A549 (cell line): ENCODE data around the gene LRRC46. TPM values are rescaled to one million over a fixed set of nuclear protein-coding genes. Genes with fewer than 3 reads are reported as not detected.

ENCODE experiments used
- ATAC-seq, 2 experiments: fragments of 200-7000 bp in 1 of 2; fragments of >200 bp in 1 of 2; cut with Nextera tagmentation in 1 of 2; cut with Tn5 transposase in 1 of 2; 3 replicates each; pipeline versions ENCODE4 v1.8.0 to v1.9.1; 2018 to 2020; ENCODE audit warnings: mild to moderate bottlenecking in 1 of 2, moderate library complexity in 1 of 2
- CTCF ChIA-PET: fragments of 300-600 bp; sonication (Branson Sonifier 250); formaldehyde crosslinking; extraction: SDS; loops from one replicate; lab custom pipeline; 2021; ENCODE audit warnings: antibody characterized with exemption, inconsistent platforms; lab: Yijun Ruan, JAX
- POLR2A ChIA-PET: fragments of 350-600 bp; formaldehyde crosslinking; extraction: SDS; loops from one replicate; lab custom pipeline; 2021; ENCODE audit warnings: antibody characterized with exemption, inconsistent platforms; lab: Yijun Ruan, JAX
- DNase-seq, 2 experiments: peaks; one replicate each; pipeline versions ENCODE4 v3.0.0 to v3.0.0-alpha.2; 2011 to 2016; ENCODE audit warnings: low read depth in 1 of 2, low spot score in 1 of 2
- FAIRE-seq: peaks from 2 replicates; lab custom pipeline; 2011; peaks lifted over from hg19 to GRCh38; lab: Jason Lieb, UNC
- H3K27ac ChIP-seq, 2 experiments: fragments of >200 bp; sonication (Bioruptor Twin); formaldehyde crosslinking; 3 replicates each; pipeline ENCODE4 v1.5.1; 2016 to 2017
- H3K4me1 ChIP-seq: fragments of >200 bp; sonication (Bioruptor Twin); formaldehyde crosslinking; 3 replicates; pipeline ENCODE4 v1.6.1; 2016
- H3K4me2 ChIP-seq: fragments of >200 bp; sonication (Bioruptor Twin); formaldehyde crosslinking; 3 replicates; pipeline ENCODE4 v1.6.1; 2016
- H3K4me3 ChIP-seq: fragments of >200 bp; sonication (Bioruptor Twin); formaldehyde crosslinking; 3 replicates; pipeline ENCODE4 v1.5.1; 2016
- H3K9me3 ChIP-seq: fragments of >200 bp; sonication (Bioruptor Twin); formaldehyde crosslinking; 3 replicates; pipeline ENCODE4 v1.6.1; 2016
- CHD2 ChIP-seq: fragments of 150-350 bp; IDR thresholded peaks from 2 replicates; pipeline ENCODE4 v1.6.1; 2014; ENCODE audit warnings: low read length; ENCODE audit not compliant: partially characterized antibody
- EP300 ChIP-seq, 2 experiments: fragments of >200 bp; sonication (Bioruptor Twin); formaldehyde crosslinking; IDR thresholded peaks; 2 replicates in 1 of 2; 3 replicates in 1 of 2; pipeline ENCODE4 v1.6.1; 2016 to 2017
- ESRRA ChIP-seq: fragments of 150-350 bp; IDR thresholded peaks from 2 replicates; pipeline ENCODE4 v1.6.1; 2014; ENCODE audit warnings: mild to moderate bottlenecking, low read length, borderline replicate concordance
- FOSB ChIP-seq: fragments of 250-450 bp; sonication (Bioruptor Pico); IDR thresholded peaks from 2 replicates; pipeline ENCODE4 v1.5.0; 2020; ENCODE audit warnings: mild to moderate bottlenecking, moderate library complexity
- KDM5A ChIP-seq: fragments of 200-600 bp; sonication (generic); IDR thresholded peaks from 2 replicates; pipeline ENCODE4 v1.6.1; 2016; ENCODE audit warnings: antibody characterized with exemption, mild to moderate bottlenecking
- MYC ChIP-seq: IDR thresholded peaks from 2 replicates; pipeline ENCODE4 v1.6.1; 2012; ENCODE audit warnings: mild to moderate bottlenecking, inconsistent platforms, low read length, improper control_type of control experiment, borderline replicate concordance
- NFE2L2 ChIP-seq: fragments of 150-350 bp; conservative IDR thresholded peaks from 2 replicates; pipeline ENCODE4 v1.6.1; 2014; ENCODE audit warnings: low read length
- PHF8 ChIP-seq: fragments of 200-600 bp; sonication (generic); IDR thresholded peaks from 2 replicates; pipeline ENCODE4 v1.6.1; 2016; ENCODE audit warnings: low read depth, mild to moderate bottlenecking, antibody characterized with exemption, moderate library complexity, borderline replicate concordance
- POLR2A ChIP-seq: IDR thresholded peaks from 2 replicates; pipeline ENCODE4 v1.6.1; 2012; ENCODE audit warnings: mild to moderate bottlenecking, low read length
- POLR2AphosphoS2 ChIP-seq: conservative IDR thresholded peaks from 2 replicates; pipeline ENCODE4 v1.6.1; 2012; ENCODE audit warnings: low read length, improper control_type of control experiment, inconsistent platforms
- ZC3H11A ChIP-seq: fragments of 450-650 bp; IDR thresholded peaks from 2 replicates; pipeline ENCODE4 v1.6.1; 2014; ENCODE audit warnings: antibody characterized with exemption, mild to moderate bottlenecking
- ZNF302 ChIP-seq: fragments of 250-450 bp; sonication (Bioruptor Pico); IDR thresholded peaks from 2 replicates; pipeline ENCODE4 v1.9.0; 2021; ENCODE audit warnings: inconsistent platforms, mild to moderate bottlenecking, moderate library complexity
- WGBS: methylation state at CpG from one replicate; pipeline ENCODE4 v1.1.6; 2017; ENCODE audit errors: missing lambda C conversion rate; 5-methylcytosine and 5-hydroxymethylcytosine counted together
- polyA plus RNA-seq, 4 experiments: library from polyadenylated mRNA; depleted of rRNA in 3 of 4; stranded (reverse); fragments of >200 nt; fragmentation: RNase III in 1 of 4; extraction: RNeasy Plus Mini Kit Qiagen cat#74134 plus additional on column Dnase treatment in 1 of 4; gene quantifications; 2 replicates in 3 of 4; 3 replicates in 1 of 4; pipeline ENCODE4 v1.2.3, GENCODE V29; 2011 to 2017
- TF ChIP-seq, protein P1 (sequence below): IDR thresholded peaks from 2 replicates; pipeline ENCODE4 v1.6.1; 2012; ENCODE audit warnings: low read depth, borderline replicate concordance
- TF ChIP-seq, protein P2 (sequence below): fragments of 250-450 bp; sonication (Bioruptor Pico); IDR thresholded peaks from 2 replicates; pipeline ENCODE4 v1.5.0; 2020; ENCODE audit warnings: low read depth, mild to moderate bottlenecking, moderate library complexity
- TF ChIP-seq, protein P3 (sequence below): fragments of 200-600 bp; sonication (generic); IDR thresholded peaks from 2 replicates; pipeline ENCODE4 v1.6.1; 2016; ENCODE audit warnings: antibody characterized with exemption, mild to moderate bottlenecking, moderate library complexity
- TF ChIP-seq, protein P4 (sequence below): fragments of >200 bp; sonication (Bioruptor Twin); formaldehyde crosslinking; IDR thresholded peaks from 3 replicates; pipeline ENCODE4 v1.6.1; 2016

Gene LRRC46
- polyA plus RNA-seq, 2 of the 4 experiments (the other 2 are of a cell fraction) = 2.7 to 3.0 TPM

DNA sequence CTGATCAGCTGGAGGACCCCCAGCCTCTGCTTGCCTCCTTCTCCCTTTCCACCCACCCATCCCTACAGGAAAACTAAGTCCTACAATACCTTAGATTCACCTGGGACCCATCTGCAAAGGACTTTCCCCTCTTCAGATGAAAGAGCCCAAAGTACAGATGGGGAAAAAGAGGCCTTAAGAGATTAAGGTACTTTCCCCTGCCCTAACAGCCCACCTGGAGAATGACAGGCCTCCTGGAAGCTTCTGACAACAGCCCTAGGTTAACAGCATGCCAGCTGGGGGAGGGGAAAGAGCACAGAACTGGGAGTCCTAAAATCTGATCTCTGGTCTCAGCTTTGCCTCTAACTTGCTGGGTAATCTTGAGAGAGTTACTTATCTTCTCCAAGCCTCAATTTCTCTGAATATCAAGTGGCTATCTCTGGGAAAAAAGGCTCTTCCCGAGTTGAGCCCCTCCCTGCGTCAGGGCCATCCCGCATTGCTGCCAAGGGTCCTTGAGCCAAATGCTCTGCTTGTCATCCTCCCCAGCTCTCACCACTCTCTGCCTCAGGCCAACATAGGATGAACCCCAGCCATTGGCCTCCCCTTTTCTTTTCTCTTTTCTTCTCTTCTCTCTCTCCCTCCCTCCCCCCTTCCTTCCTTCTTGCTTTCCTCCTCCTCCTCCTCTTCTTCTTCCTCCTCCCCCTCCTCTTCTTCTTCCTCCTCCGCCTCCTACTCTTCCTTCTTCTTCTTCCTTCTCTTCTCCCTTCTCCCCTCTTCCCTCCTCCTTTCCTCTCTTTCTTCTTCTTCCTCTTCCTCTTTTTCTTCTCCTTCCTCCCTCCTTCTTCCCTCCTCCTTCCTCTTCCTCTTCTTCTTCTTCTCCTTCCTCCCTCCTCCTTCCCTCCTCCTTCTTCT is 42.0 kb downstream of the LRRC46 start:
- 58% methylated on average over 4 of the region's 4 CpGs for WGBS
- Histone ChIP-seq H3K4me2 (no peak overlapping the region), H3K4me1 (0 out of 3 replicates have a peak, but pooled peaks cover 6% of the 10 kb centered on the region), H3K9me3 (no peaks in the 10 kb centered on the region), H3K27ac (no peak overlapping the region; a peak in 1 of 6 replicates), H3K4me3 (no peak overlapping the region)
- DNase-seq (no peak), ATAC-seq (no peak), FAIRE-seq (no peak)
- TF ChIP-seq MYC (no peak), NFE2L2 (no peak), KDM5A (no peak), FOSB (CRISPR knock-in tag) (no peak), CHD2 (no peak), POLR2AphosphoS2 (no peak), POLR2A (no peak), ESRRA (no peak), ZNF302 (CRISPR knock-in tag) (no peak), ZC3H11A (no peak), PHF8 (no peak), EP300 (IDR thresholded peaks at IDR 0.05) (no peak)
- TF ChIP-seq, protein P1, sequence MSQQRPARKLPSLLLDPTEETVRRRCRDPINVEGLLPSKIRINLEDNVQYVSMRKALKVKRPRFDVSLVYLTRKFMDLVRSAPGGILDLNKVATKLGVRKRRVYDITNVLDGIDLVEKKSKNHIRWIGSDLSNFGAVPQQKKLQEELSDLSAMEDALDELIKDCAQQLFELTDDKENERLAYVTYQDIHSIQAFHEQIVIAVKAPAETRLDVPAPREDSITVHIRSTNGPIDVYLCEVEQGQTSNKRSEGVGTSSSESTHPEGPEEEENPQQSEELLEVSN = no peak
- TF ChIP-seq, protein P2, sequence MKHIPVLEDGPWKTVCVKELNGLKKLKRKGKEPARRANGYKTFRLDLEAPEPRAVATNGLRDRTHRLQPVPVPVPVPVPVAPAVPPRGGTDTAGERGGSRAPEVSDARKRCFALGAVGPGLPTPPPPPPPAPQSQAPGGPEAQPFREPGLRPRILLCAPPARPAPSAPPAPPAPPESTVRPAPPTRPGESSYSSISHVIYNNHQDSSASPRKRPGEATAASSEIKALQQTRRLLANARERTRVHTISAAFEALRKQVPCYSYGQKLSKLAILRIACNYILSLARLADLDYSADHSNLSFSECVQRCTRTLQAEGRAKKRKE (CRISPR knock-in tag) = no peak
- TF ChIP-seq, protein P3, sequence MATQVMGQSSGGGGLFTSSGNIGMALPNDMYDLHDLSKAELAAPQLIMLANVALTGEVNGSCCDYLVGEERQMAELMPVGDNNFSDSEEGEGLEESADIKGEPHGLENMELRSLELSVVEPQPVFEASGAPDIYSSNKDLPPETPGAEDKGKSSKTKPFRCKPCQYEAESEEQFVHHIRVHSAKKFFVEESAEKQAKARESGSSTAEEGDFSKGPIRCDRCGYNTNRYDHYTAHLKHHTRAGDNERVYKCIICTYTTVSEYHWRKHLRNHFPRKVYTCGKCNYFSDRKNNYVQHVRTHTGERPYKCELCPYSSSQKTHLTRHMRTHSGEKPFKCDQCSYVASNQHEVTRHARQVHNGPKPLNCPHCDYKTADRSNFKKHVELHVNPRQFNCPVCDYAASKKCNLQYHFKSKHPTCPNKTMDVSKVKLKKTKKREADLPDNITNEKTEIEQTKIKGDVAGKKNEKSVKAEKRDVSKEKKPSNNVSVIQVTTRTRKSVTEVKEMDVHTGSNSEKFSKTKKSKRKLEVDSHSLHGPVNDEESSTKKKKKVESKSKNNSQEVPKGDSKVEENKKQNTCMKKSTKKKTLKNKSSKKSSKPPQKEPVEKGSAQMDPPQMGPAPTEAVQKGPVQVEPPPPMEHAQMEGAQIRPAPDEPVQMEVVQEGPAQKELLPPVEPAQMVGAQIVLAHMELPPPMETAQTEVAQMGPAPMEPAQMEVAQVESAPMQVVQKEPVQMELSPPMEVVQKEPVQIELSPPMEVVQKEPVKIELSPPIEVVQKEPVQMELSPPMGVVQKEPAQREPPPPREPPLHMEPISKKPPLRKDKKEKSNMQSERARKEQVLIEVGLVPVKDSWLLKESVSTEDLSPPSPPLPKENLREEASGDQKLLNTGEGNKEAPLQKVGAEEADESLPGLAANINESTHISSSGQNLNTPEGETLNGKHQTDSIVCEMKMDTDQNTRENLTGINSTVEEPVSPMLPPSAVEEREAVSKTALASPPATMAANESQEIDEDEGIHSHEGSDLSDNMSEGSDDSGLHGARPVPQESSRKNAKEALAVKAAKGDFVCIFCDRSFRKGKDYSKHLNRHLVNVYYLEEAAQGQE = no peak
- TF ChIP-seq, protein P4, sequence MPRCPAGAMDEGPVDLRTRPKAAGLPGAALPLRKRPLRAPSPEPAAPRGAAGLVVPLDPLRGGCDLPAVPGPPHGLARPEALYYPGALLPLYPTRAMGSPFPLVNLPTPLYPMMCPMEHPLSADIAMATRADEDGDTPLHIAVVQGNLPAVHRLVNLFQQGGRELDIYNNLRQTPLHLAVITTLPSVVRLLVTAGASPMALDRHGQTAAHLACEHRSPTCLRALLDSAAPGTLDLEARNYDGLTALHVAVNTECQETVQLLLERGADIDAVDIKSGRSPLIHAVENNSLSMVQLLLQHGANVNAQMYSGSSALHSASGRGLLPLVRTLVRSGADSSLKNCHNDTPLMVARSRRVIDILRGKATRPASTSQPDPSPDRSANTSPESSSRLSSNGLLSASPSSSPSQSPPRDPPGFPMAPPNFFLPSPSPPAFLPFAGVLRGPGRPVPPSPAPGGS = no peak
- ChIA-PET POLR2A (interaction anchor here (1.0 kb wide), 1 partner anchor 22 kb away, joined by 3 read pairs; no protein-coding TSS in a partner anchor), CTCF (interaction anchor here (0.9 to 17.0 kb wide), 4 partner anchors 10 to 42 kb away, joined by 4 to 224 read pairs (median 116); partner anchors contain the start of genes LRRC46, MRPL10, SCRN2 and SP6)
